Measurements from ENCODE around the gene FAM241B.
A peak's percentile ranks its signal among the peaks of the same experiment; 100 is the strongest.

The FAM241B gene

GRCh38 chr10:69634759-69635425, 4.8 kb downstream of the FAM241B start:
- DNase-seq = no peak

DNA sequence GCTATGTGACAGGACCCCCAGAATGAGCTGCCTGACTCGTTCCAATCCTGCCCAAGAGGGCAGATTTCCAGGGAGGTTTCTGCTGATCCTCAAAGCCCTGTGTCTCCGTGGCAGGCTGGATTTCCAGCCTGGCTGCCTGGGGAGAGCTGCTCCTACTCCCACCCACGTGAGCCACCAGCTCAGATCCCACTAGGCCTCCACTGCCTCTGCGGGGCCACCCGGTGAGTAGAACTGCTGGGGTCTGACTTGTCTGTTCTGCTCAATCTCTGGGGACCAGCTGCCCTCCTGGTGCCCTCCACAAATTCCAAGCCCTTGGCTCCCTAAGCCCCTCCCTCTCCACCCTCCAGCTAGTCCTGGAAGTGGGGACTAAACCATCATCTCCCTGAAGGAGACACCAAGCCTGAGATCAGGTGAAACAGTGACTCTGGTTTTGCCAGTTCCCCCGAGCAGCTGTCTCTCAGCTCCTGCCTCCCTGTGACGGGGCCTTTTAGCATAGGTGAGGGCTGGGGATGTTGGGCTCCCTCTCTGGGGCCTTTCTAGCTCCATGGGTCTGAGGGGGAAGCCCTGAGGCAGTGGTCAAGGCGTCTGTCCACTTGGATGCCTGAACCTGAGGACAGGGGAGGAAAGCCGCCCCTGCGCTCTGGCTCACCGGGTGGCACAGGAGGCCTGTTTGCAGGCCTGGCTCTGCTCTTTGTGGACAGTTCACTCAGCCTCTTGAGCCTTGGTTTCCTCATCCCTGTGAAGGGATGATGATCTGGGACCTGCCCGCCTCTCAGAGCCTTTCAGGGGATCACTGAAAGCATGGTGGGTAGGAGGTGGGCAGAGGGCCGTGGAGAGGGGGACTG, 5.6 kb downstream of the FAM241B start:
- no peak for DNase-seq

DNA sequence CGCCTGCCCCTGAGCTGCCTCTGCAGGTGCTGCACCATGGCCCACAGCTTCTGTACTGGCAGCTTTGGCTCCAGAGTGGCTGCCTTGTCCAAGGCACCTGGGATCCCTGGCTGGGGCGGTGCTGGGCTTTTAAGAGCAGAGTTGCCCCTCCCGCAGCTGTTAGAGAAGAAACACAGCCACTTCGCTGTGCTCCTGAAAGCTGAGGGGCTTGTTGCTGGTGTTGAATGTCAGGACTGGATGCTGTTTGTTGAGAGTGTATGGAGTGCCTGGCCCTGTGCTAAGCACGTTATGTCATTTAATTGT, 6.2 kb downstream of the FAM241B start:
- no peak for DNase-seq

DNA sequence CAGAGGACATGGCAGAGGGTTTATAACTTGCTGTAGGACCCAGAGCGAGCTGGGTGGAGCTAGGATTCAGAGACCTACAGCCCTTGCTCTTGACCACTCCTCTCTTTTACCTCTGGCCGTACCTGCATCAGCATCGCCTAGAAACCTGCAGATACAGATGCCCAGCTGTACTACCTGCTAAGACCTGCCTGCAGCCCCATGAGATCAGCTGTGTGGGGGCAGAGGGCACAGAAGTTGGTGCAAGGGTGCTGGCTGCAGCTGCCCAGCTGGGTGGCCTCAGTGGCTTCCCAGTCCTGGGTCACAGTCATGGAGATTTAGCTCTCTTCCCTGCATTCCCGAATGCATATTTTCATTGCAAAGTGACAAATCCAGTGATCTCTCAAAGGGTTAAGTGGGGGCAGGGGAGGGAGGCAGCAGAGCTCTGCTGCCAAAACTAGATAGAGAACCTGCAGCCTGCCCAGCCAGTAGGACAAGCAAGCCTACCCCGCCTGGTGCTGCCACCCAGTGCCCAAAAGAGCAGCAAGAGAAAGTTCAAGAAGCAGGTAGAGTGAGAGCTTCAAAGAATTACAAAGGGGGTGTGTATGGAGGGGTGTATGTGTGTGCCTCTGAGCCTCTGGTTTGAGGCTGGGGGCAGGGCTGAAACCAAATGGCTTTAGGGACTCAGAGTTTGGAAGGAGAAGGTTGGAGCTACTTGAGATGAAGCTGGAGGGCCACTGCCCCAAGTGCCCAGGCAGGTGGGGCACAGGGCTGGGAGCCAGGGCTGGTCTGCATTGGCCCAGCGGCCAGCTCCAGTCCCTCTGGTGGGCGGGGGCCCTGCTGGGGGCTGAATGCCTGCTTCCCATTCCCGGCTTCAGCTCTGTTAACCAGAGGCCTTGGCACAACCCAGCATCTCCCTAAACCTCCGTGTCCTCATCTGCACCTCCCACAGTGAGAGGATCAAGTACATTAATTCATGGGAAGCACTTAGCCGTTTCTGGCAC, 6.9 kb downstream of the FAM241B start:
- peak; percentile 35 for DNase-seq

DNA sequence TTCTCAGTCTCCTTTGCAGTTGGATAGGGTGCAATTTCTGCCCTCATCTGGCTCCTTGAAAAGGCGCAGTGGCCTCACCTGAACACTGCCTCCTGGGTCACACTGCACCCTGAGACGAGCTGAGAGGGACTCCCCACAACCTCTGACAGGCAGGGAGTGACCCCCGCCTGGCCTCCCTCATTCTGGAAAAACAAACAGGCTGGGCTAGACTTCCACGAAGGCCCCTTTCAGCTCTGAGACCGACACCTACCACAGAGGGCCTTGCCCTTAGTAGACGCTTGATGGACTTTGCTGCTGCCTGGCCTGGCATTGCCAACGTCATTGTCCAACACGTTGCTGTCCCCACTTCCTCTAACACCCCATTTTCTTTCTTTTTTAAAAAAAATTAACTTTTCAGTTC, 8.6 kb downstream of the FAM241B start:
- DNase-seq = no peak

GRCh38 chr10:69639291-69640195, 9.5 kb downstream of the FAM241B start:
- DNase-seq = peak; percentile 60

GRCh38 chr10:69640196-69640980, 10.3 kb downstream of the FAM241B start:
- DNase-seq = no peak

DNA sequence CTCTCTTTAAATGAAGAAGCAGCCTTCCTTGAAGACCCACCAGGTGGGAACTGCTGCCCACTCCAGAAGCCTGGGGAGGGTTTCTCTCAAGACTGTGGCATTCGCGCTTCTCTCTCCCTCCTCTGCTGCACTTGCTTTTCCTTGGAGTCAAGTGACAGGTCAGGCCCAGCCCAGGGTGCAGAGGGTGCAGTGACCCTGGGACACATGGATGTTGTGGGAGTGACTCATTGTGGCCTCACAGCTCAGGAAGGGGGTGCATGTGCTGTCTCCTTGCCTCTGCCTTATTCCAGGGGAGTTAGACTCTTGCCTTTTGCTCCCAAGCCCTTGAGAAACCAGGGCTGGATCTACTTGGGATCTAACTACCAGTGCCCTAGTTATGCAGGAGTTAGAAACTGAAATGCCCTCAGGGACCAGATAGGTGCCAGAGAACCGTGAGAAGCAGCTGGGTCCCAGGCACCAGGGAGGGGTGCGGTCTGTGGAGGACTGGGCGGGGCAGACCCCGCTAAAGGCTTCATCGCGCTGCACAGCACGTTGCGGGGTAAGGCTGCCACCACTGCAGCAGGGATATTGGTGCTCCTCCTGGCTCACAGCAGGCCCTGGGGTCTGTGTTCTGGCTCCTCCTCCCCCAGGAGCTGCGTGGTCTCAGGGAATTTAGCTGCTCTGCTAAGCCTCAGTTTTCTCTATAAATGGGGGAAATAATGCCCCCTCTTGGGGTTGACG, 11.4 kb downstream of the FAM241B start:
- no peak for DNase-seq

- no peak for DNase-seq
Measured at GRCh38 chr10:69642747-69643146, 12.7 kb downstream of the FAM241B start.

DNA sequence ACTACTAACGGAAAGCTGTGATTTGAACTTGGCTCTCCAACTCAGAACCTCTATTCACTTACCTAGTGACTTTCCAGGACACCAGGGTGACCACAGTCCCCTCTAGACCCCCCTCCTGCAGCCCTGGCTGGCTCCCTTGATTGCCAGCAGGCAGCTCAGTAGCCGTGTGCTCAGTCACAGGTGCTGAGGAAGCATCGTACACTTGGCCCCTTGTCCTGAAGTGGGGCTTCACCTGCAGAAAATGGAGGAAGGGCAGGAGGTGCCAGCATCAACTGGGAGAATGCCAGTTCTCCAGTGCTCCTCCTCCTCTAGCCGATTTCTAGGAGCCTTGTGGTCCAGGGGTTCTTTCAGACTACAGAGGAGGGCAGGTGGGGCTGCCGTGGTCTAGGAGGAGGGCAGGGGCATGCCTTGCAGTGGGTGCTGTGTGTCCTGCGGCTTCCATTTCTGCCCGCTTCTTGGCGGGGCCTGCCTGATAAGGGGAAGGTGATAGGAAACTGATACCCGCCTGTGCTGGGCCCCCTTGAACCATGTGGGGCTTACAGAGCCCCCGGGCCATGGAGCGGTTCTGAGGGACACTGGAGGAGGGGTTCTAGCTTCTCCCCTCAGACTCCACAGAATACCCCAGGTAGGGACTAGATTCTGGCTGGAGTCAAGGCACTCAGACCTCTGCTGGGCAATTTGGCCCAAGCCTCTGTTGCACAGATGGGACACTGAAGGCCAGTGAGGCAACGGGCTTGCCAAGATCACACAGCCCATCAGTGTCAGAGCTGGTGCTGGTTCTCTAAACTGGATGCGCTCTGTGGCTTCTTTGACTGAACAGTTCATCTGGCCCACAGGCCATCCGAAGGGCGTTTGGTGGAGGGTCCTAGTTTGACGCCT, 14.0 kb downstream of the FAM241B start:
- DNase-seq = no peak

DNA sequence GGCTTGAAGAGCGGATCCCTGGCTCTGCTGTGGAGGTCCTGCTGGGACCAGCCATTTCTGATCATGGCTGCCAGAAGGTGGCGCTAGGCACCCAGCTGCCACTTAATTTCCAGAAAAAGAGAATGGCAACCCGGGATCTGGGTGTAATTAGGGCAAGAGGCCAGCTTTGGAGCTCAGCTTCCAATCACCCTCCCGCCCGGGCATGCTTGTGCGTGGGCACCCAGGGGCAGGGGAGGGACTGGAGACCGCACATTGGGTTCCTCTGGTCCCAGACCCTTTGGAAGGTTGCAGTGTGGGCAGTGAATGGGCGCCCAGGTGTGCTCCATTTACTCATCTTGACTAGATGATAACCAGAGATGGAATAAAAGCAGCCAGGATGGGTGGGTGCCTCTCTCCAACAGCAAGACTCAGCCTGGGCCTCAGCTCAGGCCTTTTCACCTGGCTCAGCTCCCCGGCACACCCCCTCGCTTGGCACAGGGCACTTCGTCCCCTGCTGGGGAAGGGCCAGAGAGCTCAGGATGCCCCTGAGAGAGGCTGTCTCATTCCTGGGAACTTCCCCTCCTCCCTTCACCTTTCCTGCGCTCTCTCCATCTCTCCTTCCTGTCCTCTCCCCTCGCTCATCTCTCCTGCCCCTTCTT, 14.7 kb downstream of the FAM241B start:
- DNase-seq = peak; percentile 41

GRCh38 chr10:69645296-69646184, 15.5 kb downstream of the FAM241B start:
- no peak for DNase-seq

- no peak for DNase-seq
Measured at GRCh38 chr10:69646185-69647060, 16.4 kb downstream of the FAM241B start.

DNA sequence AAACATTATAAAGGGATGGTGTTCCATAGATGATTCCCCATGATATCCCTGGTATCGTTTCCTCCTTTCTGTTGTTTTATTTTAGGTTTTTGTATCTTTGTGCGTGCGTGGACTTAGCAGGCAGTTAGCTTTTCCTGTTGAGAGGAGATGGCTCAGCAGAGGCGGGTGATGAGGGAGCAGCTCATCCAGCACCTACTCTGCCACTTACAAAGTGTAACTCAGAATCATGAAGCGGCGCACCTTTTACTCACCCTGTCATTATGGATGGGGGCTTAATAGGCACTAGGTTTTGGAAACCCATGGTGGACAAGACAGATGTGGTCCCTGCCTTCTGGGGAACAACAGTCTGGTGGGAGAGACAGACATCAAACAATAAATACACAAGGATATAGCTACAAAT, 17.1 kb downstream of the FAM241B start:
- DNase-seq = no peak

- DNase-seq = no peak
Measured at GRCh38 chr10:69647819-69648218, 17.8 kb downstream of the FAM241B start.

- no peak for DNase-seq
Measured at GRCh38 chr10:69648461-69648860, 18.4 kb downstream of the FAM241B start.

Data from NCI-H1694 treated with DMSO at 0.1 percent for 48 hours (cell line).